LoVo (cell line): ENCODE data around the gene TTC27.

Experiments used
- DNase-seq: peaks from one replicate; pipeline ENCODE4 v3.0.0-alpha.2; 2016; ENCODE audit warnings: low spot score

The TTC27 gene

DNA sequence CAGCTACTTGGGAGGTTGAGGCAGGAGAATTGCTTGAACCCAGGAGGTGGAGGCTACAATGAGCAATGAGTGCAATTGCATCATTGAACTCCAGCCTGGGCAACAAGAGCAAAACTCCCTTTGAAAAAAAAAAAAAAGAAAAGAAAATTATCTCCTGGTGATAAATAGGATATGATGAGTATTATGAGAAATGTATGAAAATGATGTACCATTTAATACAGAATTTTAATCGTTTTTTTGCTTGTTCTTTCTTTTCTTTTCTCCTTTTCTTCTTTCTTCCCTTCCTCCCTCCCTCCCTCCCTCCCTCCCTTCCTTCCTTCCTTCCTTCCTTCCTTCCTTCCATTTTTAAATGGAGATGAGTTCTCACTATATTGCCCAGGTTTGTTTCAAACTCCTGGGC lies 40.4 kb downstream of the TTC27 start:
- no peak for DNase-seq

DNA sequence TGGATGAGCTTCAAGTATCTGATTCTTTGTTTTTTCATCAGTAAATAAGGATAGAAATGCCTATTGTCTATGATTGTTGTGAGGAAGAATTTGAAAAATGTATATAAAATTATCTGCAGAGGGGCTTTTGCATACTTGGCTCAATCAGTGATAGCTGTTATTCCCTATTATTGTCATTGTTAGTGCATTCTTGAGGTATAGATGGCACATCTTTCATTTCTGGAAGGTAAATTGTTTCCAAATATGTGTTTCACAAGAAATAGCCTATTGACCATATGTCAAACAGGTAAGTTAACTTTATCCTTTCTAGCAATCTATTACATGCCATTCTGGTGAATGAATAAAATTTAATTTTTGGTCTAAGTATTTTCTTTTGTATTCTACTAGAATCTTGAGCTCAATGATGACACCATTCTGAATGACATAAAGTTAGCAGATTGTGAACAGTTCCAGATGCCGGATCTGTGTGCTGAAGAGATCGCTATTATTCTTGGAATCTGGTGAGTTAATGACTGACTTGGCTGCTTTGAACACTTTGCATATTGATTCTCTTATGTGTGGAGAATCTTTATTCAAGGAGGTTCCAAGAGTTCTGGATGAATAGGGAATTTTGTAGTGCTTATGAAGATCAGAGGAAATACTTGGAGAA lies 44.2 kb downstream of the TTC27 start:
- no peak for DNase-seq

DNA sequence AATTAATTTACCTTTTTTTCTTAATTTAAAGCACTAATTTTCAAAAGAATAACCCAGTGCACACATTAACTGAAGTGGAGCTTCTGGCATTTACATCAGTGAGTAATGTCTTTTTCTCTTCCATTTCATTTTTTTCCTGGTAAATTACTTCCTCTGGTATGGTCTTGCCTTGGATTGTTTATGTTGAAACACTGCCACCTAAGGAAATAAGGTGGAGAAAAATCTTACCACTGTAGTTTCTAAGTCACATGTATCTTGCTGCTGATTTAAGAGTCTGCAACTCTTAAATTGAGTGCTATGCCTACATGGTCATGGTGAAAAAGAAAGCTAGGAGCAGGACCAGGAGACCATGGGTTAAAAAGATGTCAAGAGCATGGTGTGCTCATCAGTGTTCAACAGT lies 51.0 kb downstream of the TTC27 start:
- DNase-seq, result no peak

DNA sequence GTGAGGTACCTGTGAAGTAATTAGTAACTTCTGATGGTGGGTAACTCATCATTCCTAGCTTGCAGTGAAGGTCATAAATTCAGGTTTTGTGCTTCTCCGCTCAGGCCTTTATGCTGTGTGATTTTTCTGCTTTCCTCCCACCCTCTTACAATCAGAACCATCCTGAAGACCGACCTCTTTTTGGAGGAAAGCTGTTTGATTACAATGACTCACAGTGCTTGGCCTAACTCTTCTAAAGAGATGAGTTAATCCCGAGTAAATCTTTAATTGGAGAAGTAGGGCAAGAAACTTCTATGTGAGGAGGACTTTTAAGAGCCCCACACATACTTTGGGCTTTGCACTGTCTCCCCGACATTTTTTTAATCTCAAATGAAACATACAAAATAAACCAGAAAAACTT lies 53.1 kb downstream of the TTC27 start:
- no peak for DNase-seq

DNA sequence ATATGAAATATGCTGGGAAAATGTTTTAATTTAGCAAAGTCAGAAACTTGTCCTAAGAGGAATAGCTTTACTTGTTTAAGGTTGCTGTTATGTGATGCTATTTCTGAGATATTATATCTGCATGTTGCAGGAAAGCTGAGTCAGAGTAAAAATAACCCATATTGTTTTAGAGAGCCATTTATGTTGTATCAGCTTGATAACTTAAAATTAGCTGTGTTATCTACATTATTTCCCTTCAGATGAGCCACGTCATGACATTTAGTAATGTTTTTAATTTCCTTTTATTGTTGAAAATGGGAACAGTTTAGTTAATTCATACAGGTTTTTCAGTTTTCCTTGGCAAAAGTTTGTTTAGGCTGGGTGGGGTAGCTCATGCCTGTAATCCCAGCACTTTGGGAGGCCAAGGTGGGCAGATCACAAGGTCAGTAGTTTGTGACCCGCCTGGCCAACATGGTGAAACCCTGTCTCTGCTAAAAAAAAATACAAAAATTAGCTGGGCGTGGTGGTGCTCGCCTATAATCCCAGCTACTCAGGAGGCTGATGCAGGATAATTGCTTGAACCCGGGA lies 55.8 kb downstream of the TTC27 start:
- no peak for DNase-seq

DNA sequence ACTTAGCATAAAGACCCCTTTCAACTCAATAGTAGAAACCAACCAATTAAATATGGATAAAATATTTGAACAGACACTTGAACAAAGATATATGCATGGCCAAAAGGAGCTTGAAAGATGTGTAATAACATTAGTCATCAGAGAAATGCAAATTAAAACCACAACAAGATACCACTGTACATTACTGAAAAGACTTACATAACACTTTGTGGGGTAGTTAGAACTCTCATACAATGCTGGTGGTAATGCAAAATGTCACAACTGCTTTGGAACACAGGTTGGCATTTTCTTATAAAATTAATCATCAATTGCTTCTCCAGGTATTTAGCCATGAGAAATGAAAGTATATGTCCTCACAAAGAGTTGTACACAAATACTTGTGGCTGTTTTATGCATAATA lies 60.7 kb downstream of the TTC27 start:
- DNase-seq, result no peak

DNA sequence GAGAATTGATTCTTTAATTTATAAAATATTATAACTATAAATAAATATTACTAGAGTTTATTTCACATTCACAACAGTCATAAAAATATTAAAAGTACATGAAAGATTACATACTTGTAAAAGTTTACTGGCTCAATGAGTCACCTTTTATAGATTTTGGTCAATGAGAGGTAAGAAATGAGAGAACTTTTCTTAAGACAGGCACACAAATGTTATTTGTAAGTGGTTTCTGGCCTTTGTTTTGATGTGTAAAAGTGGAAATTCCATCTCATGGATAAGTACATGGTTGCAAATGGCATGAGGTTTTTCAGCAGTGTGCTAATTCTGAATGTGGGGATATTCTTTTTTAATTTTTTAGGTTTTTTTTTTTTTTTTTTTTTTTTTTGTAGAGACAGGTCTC lies 63.8 kb downstream of the TTC27 start:
- peak; percentile 11 for DNase-seq

DNA sequence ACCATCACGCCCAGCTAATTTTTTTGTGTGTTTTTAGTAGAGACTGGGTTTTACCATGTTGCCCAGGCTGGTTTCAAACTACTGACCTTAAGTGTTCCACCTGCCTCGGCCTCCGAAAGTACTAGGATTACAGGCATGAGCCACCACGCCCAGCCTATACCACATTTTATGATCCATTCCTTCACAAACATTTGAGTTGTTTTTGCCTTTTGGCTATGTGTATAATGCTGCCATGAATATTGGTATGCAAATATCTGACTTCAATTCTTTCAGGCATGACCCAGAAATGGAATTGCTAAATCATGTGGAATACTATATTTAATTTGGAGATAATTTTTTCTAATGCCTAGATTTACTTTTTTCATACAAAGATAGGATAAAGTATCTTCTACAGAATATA lies 68.6 kb downstream of the TTC27 start:
- no peak for DNase-seq

DNA sequence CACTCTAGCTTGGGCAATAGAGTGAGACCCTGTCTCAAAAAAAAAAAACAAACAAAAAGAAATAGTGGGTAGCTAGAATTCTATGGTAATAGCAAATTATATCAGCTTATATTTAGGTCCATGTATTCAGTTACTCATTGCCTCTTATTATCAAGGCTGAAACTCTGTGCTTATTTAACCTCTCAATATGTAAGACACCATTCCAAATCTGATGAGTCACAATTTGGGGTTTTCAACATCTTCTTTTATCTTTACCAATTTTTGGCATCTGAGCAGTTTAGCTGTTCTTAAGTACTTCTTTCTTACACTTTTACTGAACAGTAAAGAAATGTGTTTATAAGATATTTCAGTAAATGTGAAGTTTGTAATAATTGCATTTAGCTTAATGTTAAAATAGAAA lies 69.3 kb downstream of the TTC27 start:
- DNase-seq, result no peak

DNA sequence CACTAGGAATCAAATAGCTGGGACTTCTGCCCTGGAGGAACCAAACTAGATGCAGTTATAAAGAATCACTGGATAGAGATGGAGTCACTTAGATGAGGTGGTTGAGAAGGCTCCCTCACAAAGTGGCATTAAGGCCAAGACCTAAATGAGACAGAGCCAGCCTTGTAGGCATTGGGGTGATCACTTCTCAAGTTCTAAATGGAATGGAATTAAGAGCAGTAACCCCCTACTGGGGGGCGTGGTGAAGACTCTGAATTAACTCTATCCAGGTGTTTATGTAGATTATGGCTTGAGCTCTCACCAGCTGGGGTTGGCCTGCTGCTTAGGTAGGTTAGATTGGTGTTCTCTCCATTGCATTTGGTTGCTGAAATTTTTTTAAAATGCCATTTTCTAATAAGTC lies 71.3 kb downstream of the TTC27 start:
- DNase-seq, result no peak

DNA sequence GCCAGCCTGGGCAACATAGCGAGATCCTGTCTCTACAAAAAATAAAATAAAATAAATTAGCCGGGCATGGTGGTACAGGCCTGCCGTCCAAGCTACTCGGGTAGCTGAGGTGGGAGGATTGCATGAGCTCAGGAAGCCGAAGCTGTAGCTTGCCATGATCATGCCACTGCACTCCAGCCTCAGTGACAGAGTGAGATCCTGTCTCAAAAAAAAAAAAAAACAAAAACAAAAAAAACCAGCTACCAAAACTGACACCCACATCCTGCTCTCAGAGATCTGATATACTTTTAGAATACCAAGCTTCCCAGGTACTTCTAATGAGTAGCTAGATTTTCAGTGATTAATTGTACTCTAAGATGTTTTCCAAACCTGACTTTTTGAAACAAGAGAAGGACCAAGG lies 74.0 kb downstream of the TTC27 start:
- DNase-seq, result no peak

DNA sequence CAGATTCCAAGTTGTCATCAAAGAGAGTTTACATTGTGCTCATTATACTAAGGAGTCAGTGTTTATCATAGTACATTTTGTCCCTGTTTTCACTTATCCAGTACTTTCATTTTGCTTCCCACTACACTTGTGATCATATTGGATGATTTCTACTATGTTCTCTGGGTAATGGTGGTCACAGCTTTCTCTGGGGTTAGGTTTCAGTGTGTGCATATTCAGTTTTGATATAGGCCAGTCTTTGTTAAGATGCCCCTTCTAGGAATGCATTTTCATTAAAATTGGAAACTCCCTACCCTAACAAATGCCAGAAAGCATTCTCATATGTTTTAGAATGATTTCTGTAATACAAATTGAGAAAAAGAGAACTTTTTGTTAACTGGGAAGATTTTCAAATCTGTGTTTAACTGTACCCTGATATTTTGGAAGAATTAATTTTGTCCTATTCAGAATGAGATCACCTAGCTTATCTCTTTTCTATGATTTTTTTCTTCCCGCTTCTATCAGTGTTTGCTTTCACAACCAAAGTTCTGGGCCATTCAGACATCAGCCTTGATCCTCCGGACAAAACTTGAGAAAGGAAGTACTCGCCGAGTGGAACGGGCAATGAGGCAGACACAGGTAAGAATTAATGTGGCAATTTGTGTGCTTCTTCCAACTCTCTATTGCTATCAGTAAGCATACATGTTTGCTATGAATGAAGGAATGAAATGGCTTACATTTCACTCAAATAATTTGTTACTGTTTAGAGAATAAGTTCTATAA lies 74.6 kb downstream of the TTC27 start:
- DNase-seq, result no peak

DNA sequence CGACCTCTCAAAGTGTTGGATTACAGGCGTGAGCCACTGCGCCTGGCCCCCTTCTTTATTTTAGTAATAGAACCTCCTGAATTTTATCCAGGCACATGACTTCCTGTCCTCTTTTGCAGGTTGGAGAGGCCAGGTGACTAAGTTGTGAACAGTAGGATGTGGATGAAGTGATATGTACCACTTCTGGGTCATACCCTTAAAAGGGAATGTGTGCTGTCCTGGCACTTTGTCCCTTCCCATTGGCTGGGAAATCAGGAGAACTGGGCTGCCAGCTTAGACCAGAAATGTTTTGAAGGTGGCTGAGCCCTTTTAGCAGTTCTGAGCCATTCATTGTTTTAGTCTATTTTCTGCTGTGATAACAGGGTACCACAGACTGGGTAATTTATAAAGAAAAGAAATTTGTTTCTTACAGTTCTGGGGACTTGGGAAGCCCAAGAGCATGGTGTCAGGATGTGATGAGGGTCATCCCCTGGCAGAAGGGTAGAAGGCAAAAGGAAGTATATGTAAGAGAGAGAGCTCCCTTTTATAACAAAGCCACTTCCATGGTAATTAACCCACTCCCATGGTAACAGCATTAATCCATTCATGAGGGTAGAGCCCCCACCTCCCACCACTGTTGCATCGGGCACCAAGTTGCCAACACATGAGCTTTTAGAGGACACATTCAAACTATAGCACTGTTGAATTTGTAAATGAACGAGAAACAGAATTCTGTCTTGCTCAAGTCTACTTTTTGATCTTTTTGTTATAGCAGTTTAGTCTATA lies 79.1 kb downstream of the TTC27 start:
- DNase-seq, result no peak

DNA sequence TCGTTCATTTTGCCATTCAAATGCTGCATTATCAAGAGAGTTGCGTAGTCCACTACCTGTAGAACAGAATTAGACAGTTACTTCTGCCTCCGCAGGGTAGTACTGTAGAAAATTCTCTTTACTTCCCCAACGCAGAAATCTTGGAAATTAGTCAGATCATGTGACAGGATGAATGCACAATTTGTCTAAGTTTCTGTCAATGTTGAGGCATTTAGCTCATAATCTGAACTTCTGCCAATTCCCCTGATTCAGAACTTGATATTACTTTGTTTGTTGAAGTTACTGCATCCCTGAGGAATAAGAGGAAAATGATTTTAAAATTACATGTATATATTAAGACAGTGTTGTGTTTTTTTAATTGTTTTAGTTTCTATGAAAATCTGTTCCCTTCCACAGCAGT lies 83.4 kb downstream of the TTC27 start:
- no peak for DNase-seq

DNA sequence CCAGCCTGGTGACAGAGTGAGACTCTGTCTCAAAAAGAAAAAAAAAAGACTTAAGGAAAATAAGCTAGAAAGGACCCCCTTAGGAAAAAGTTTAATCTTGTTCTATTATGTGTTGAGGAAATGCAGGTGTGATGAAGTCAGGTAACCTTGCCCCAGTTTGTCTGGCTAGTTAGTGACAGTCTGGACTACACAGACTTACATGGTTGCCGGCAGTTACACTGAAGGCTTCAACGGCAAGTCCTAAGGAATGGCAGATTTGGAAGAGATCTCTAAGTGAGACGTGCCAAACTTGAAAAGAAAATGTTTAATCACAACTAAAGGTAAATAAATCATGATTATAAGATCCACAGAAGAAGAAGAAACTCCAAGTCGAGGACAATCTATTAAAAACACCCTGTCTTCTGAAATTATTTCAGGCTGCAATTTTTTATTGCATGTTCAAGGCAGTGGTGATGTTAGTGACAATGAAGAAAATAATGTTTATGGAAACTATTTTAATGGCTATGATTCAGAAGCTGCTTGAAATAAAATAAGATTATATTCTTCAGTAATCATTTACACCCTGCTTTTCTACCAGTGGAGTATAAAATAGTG lies 84.2 kb downstream of the TTC27 start:
- DNase-seq, result no peak

DNA sequence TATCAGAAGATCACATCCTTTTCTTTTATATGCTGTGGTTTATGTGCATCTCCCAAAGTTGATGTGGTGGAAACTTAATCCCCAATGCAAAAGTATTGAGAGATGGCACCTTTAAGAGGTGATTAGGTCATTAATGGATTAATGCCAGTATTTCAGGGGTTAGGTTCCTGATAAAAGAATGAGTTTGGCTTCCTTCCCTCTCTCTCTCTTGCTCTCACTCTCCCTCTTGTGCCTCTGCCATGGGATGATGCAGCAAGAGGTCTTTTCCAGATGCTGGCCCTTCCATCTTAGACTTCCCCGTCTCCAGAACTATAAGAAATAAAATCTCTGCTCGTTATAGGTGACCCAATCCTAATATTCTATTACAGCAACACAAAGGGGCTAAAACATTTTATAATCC lies 85.0 kb downstream of the TTC27 start:
- DNase-seq, result no peak

DNA sequence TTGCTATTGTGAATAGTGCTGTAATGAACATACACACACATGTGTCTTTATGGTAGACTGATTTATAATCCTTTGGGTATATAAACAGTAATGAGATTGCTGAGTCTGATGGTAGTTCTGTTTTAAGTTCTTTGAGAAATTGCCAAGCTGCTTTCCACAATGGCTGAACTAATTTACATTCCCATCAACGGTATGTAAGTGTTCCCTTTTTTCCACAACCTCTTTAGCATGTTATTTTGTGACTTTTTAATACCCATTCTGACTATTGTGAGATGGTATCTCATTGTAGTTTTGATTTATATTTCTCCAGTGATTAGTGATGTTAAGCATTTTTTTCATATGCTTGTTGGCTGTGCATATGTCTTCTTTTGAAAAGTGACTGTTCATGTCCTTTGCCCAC lies 86.7 kb downstream of the TTC27 start:
- no peak for DNase-seq

DNA sequence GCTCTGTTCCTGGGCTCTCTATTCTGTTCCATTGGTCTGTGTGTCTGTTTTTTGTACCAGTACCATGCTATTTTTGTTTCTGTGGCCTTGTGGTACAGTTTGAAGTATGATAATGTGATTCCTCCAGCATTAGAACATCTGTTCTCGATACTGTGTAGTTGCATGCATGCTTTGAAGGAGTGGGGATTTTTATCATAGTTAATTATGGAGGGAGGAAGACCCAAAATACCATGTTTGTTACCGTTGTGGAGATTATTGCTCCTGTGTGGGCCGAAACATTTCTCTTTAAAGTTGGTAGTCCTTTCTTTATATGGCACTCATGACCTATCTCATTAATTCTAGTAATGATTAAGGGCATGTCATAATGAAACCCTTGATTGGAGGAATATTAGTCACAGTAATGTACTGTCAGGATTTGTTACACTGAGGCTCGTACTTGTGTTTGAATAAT lies 87.6 kb downstream of the TTC27 start:
- DNase-seq, result no peak

DNA sequence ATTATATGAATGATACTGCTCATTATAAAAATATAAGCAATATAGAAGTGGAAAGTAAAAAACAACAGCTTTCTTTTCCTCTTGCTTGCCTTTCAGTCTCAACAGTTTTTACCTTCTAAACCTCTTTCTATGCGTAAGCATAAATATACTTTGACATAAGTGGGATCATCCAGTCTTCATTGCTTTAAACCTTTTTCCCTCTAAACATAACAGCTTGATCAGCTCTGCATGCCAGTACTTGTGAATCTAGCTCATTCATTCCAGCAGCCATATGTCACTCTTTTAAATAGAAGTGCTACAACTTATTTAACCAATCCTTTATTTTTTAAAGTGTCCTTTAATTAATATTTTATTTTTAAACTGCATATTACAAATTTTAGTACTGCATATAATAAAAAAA lies 88.1 kb downstream of the TTC27 start:
- DNase-seq, result no peak

DNA sequence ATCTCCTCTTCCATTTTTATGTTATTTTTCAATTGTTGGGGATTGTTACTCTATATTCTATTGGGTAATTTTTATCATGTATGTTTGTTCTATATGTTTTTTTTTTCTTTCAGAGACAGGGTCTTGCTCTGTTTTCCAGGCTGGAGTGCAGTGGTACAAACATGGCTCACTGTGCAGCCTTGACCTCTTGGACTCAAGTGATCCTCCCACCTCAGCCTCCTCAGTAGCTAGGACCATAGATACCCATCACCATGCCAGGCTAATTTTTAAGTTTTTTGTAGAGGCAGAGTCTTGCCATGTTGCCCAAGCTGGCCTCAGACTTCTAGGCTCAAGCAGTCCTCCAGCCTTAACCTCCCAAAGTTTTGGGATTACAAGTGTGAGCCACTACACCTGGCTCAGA lies 88.7 kb downstream of the TTC27 start:
- DNase-seq, result no peak

DNA sequence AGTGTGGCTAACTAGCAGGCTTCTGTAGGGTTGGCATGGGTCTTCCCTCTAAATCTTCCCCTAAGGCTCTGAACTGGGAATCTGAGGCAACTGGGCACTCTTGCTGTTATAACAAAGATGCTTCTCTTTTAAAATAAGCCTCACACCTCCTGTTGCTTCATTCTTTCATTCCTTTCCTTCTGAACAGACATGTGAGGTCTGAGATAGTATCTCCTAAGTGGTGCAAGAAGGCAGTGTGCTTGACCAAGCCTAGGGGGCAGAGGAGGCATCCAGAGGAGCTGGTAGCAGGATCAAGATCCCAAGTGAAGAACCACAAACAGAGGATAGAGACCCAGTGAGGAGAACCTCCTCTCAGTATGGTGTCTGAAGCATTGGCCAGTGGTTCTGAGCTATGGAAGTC lies 90.9 kb downstream of the TTC27 start:
- no peak for DNase-seq

DNA sequence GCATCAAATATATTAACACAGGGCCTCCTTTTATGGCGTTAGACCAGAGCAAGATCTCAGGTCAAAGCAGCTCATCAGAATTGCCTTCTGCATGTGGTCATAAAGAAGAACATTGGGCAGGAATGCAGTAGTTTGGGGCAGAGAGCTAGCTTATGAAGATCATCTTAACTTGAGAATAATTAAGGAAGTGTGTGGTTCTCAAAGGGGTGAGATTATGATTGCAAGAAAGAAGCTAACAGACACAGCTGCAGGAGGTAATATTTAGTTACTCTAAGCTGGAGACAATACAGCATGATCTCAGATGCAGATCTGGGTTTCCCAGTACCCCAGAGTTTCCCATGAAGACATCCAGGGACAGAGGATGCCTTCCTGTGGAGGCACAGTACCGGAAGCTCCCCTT lies 91.6 kb downstream of the TTC27 start:
- DNase-seq, result no peak
